Choroid plexus epithelial cell (primary cell): ENCODE results near the gene ASTN2.

ENCODE experiments used
- DNase-seq: peaks from one replicate; pipeline ENCODE4 v3.0.0-alpha.2; 2010; ENCODE audit warnings: low read depth
- H3K4me3 ChIP-seq: 2 replicates; pipeline ENCODE4 v1.5.1; 2011; ENCODE audit warnings: low read depth, mild to moderate bottlenecking, control low read depth, low read length, moderate library complexity
- TF ChIP-seq, protein P1 (sequence below): conservative IDR thresholded peaks from 2 replicates; pipeline ENCODE4 v1.5.1; 2011; ENCODE audit warnings: low read depth, mild to moderate bottlenecking, control low read depth, inconsistent platforms, low read length, moderate library complexity

The ASTN2 gene

DNA sequence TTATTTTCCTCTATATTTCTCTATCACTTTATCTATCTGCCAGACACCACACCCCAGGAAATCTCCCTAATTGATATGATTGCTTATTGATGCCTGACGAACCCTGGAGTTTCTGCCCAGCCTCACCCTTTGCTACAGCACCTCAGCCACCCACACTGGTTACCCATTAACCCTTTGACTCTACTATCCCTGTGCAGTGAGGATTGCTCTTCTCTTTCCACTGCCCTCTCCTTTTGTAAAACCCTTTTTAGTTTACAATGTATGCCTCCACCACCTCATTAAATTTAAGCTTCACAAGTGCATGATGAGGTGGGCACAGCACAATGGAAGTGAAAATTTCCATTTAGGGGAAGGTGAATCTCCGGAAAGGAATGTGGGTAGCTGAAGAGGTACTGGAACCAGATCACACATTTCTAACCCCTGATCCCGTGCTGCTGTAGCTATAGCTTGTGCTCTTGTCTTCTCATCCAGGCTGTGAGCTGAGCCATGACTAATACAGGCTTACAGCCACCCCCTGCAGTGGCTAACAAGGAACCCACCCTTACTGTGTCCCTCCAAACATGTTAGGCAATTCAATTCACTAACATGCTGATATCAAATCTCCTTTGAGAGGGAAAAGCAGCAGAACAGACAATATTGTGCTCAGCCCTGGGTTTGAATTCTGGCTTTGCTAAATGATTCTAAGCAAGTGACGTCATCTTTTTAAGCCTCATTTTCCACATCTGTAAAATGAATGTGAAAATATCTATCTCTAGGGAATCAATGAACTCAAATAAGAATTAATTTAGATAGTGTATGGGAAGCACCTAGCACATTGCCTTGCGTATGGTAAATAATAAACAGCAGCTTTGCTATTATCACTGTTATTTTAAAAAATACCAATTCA lies 914.6 kb downstream of the ASTN2 start:
- TF ChIP-seq, protein P1, sequence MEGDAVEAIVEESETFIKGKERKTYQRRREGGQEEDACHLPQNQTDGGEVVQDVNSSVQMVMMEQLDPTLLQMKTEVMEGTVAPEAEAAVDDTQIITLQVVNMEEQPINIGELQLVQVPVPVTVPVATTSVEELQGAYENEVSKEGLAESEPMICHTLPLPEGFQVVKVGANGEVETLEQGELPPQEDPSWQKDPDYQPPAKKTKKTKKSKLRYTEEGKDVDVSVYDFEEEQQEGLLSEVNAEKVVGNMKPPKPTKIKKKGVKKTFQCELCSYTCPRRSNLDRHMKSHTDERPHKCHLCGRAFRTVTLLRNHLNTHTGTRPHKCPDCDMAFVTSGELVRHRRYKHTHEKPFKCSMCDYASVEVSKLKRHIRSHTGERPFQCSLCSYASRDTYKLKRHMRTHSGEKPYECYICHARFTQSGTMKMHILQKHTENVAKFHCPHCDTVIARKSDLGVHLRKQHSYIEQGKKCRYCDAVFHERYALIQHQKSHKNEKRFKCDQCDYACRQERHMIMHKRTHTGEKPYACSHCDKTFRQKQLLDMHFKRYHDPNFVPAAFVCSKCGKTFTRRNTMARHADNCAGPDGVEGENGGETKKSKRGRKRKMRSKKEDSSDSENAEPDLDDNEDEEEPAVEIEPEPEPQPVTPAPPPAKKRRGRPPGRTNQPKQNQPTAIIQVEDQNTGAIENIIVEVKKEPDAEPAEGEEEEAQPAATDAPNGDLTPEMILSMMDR, result no peak
- H3K4me3 ChIP-seq, result no peak overlapping the region
- DNase-seq, result peak; percentile 97

- TF ChIP-seq, protein P1, result no peak
- DNase-seq, result no peak
- H3K4me3 ChIP-seq, result no peak overlapping the region
Measured at GRCh38 chr9:116499434-116499833, 915.4 kb downstream of the ASTN2 start.

GRCh38 chr9:116497095-116497890 lies 917.6 kb downstream of the ASTN2 start:
- no peak for DNase-seq
- H3K4me3 ChIP-seq, result no peak overlapping the region
- TF ChIP-seq, protein P1, result no peak

DNA sequence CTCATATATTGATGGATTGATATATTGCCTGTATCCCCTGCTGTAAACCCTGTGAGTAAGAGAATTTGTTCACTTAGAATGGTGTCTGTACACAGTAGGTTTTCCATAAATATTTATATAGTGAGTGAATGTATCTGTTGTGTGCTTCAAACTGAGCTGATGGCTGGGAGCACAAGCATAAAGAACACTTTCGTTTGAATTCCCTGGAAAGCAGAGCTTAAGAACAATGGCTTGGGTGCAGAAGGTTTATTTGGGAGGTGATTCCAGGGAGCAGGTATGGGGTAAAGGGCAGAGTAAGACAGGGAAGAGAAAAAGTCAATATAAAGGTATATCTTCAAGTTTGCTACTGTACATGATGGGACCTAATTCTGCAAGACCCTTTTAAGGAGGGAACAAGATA lies 918.7 kb downstream of the ASTN2 start:
- TF ChIP-seq, protein P1, result no peak
- no peak for DNase-seq
- no peak overlapping the region for H3K4me3 ChIP-seq

DNA sequence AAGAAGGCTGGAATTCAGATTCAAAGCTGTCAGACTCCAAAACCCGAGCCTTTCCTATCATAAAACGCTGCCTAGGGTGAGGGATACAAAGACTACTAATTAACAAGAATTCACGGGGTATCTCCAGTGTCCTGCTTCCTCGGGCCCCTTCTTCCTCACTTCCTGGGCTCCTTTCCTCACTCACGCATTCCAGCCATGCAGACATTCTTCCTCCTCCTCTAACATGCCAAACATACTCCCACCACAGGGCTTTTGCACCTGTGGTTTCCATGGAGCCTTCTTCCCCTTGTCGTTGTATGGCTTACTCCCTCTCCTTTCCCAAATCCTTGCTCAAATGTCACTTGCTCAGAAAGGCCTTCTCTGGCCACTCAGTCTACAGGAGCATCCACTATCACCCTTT lies 919.1 kb downstream of the ASTN2 start:
- TF ChIP-seq, protein P1, result no peak

GRCh38 chr9:116494815-116495634 lies 919.8 kb downstream of the ASTN2 start:
- no peak for DNase-seq
- TF ChIP-seq, protein P1, result peak; percentile 73
- no peak overlapping the region for H3K4me3 ChIP-seq

More for the DNA sequence above, 919.1 kb downstream of the ASTN2 start:
- no peak overlapping the region for H3K4me3 ChIP-seq
- no peak for DNase-seq
